GM18868 (cell line): ENCODE data around the gene TXNDC11.

ENCODE experiments used
- ATAC-seq: cut with Tn5 transposase; IDR thresholded peaks from one replicate; pipeline ENCODE4 v1.9.1; 2021; ENCODE audit warnings: mild to moderate bottlenecking, moderate library complexity; ENCODE audit not compliant: unreplicated experiment

TXNDC11 gene

DNA sequence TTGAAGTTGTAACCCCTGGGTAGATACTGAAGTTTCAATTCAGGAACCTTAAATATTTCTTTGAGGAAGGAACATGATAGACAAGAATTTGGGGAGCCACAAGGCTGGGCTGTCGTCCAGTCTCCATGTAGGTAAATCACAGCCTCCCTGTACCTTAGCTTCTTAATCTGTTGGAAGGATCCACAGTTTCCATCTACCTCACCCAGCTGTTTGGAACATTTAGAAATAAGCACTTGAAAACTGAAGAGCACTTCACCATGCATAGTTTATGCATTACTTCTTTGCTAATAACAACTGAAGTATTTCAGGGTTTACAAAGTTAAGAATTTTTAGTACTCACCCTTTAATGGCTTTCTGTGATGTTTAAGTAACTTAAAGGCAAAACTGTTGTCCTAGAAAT, 17.2 kb downstream of the TXNDC11 start:
- ATAC-seq, result no peak

DNA sequence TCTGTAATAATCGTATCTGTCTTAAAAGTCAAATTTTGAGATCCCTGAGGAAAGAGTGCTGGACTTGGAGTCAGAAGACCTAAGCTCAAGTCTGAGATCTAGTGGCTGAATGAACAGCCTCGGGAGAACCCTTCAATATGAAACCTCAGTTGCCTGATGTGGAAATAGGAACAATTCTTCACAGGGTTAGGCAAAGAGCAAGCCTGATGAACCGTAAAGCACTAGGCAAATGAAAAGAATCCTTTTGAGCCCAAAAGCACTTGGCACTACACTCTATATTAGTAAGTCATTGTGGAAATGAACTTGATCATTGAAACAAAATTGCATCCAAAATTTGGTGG, 20.2 kb downstream of the TXNDC11 start:
- no peak for ATAC-seq

DNA sequence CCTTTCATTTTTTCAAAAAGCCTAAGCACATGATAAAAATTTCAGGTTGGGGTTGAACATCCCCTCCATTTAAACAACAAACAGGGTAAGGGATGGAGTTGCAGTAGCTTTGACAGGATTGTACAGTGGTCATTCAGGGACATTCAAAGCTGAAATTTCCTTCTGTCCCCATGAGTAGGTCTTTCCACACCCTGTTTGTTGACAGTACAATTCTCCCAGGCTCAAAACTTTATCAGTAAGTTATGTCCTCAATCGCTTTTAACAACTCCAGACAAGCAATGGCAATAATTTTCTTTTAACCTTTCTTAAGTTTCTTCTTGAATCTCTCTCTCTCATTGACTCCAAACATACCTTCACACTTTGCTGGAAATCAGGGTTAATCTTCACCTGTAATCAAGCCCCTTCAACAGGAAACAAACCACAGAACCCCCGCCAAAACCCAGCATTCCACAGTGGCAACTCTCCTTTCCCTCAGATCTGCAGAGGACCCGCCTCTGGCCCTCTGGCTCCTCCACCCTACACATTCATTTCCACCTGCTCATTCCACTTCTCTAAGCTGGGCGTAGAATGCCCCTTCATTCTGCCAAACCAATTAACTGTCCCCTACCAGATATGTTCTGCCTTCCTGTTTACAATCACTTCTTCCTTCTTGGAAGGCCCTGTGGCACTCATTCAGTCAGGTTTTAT, 20.7 kb downstream of the TXNDC11 start:
- no peak for ATAC-seq

DNA sequence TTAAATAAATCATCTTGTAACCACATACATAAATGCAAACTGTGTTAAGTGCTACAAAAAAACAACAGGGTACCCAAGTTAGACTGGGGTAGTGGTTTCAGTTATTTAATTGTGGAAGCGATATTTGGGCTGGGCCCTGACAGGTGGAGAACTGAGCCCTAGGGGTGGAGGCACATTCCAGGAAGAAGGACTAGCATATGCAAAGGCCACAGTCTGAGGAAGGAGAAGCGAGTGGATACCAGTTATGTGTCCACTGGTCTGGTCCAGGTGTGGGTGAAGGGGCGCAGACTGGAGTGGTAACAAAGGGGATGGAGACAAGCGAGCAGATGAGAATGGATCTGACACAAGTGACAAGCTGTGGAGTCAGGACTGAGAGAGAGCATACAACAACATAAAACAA, 22.9 kb downstream of the TXNDC11 start:
- no peak for ATAC-seq

DNA sequence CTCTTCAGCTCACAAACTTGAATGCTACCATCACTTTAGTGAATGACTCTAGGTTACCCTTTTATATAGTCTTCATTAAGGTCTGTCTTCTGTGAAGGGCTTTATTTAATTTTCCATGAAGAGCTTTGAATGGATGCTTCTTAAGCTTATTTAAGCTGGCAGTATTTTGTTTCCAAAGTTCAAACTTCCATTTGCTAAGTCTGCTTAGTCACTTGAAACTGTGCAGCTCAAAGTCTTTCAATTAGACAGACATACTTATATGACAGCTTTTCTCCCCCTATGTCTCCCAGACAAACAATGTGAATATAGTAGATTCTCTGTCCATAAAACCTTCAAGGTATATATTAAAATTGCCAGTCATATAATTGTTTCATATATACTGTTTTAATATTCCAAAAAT, 23.5 kb downstream of the TXNDC11 start:
- ATAC-seq, result no peak

DNA sequence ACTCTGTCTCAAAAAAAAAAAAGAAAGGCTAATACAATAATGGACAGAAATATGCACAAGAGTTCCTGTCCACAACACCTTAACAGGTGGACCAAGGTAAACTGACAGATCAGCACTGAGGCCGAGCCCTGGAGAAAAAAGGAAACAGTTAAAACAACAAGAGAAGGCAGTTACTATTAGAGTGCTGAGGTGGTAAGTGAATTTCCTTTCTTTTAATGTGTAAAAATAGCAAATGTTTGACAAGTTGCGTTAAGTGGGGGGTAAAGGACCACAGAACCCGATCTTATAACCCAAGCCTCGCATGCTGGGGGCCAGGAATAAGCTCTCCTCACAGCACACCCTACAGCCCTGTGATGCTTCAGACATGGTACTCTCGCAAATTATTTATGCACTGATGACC, 24.8 kb downstream of the TXNDC11 start:
- no peak for ATAC-seq

DNA sequence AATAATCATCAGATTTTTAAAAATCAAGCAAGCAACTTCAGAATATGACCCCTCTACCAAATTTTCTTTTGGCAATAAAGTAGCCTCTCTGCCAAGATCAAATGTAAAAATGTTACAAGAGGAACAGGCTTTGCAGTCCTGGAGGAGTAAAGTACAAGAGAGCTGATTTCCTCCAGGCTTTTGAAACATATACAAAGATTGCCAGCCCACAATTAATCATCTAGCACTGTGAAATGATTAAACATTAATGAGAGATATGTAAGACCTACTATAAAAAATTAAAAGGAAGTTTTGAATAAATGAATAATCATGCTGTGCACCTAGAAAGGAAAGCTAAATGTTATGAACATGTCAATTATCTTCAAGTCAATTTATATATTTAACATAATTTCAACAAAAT, 26.3 kb downstream of the TXNDC11 start:
- ATAC-seq, result no peak

DNA sequence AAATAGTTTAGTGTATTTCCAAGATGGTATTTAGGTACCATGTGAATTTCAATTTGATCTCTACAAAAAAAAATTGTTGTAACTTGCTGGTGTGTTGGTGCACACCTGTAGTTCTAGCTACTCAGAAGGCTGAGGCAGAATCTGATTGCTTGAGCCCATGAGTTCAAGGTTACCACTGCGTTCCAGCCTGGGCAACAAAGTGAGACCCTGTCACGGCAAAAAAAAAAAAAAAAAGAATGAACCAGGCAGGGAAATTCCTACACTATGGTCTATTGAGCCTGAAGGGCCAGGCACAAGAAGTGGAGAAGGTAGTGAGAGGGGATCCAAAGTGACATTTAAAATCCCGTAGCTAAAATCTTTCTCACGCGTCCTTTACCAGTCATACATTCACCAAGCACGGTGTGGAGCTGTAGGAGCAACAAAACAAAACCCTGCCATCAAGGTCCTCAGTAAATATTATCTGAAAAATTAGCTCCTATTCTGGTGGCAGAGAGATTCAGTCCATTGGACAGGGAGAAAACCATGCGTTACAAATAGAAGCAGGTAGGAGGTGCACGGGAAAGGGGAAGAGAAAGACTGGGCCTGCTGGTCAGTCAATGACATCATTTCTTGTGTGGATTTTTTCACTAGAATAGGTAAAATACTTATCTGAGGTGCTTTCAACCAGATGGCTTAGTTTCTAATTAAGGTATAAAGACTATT, 27.3 kb downstream of the TXNDC11 start:
- no peak for ATAC-seq

DNA sequence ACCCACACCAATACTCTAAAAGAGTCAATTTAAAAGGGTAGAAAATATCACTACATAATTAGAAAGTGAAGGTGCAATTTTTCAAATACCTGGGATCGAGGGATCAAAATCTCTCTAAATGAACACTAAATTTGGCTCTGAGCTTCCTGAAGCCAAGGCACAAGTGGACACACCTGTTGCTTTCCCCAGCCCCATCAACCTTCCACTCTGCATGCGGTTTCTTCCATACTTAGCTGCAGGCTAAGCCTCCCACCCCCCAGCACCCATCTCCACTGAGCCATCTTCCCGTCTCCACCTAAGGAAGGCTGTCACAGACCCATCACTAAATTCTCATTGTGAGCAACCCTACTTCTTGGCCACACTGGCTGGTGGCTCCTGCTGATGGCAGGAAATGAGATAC, 30.5 kb downstream of the TXNDC11 start:
- ATAC-seq, result no peak

DNA sequence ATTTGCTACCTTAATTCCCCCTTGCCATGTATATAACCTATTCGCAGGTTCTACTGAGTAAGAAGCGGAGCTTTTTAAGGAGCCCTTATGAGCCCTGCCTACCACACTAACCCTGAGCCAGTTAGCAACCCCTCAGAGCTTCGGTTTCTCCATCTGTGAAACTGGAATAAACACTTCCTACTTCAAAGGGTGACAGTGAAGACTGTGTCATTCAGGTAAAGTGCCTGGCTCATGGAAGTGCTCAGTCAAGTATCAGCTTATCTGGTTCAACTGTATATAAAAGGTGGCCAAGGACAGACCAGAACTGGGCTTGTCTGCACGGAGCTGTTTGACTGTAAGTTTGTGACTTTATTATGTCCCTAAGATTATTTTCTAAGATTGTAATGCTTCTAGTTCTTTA, 31.0 kb downstream of the TXNDC11 start:
- ATAC-seq, result no peak

DNA sequence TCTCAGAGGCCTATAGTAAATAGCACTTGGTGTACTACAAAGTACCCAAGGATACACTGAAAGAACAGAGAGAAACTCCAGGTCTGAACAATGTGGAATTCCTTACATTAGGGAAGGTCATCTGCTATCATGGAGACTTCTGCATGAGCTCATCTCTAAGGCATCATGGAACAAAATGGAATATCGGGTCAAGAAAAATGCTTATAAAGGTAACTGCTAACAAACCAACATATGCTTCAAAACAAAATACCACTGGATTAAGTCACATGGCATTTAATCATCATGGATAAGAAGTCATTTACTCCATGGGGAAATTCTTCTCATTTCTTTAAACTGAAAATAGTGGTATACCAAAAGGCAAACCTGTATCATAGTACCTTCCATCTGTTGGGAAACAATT, 34.2 kb downstream of the TXNDC11 start:
- ATAC-seq, result no peak

DNA sequence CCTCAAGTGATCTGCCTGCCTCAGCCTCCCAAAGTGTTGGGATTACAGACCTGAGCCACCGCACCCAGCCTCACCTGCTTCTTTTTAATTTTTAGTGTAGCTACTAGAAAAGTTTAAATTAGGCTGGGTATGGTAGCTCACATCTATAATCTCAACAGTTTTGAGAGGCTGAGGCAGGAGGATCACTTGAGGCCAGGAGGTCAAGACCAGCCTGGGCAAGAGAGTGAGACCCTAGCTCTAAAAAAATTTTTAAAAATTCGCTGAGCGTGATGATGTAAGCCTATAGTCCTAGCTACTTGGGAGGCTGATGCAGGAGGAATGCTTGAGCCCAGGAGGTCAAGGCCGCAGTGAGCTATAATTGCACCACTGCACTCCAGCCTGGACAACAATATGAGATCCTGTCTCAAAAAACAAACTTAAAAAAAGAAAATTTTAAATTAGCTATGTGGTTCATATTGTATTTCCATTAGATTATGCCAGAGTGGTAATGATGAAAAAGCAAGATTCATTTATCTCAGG, 34.9 kb downstream of the TXNDC11 start:
- no peak for ATAC-seq

DNA sequence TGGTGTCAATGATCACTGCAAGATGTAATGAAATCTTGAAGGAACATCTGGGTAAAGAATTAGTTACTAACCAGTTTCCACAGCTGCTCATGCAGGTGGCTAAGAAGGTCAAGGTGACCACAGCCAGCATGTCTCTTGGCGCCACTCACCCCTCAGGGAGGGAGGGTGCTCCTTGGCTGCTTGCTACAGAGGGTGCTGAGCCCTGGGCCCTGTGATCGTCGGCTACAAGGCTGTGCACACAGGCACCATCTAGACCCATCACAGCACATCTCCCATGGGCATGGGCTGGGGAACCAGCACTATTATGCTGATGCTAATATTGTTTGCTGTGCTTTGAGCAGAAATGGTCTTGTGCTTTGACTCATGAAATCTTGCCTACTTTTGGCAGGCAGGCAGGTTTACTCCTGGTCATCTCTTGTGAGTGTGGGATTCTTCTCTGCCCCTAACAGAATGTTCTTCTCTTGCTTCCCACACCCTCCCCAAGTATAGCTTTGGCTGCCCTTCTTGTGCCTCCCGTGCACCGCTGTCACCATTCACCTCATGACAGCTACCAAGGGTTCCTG, 36.4 kb downstream of the TXNDC11 start:
- ATAC-seq, result no peak

DNA sequence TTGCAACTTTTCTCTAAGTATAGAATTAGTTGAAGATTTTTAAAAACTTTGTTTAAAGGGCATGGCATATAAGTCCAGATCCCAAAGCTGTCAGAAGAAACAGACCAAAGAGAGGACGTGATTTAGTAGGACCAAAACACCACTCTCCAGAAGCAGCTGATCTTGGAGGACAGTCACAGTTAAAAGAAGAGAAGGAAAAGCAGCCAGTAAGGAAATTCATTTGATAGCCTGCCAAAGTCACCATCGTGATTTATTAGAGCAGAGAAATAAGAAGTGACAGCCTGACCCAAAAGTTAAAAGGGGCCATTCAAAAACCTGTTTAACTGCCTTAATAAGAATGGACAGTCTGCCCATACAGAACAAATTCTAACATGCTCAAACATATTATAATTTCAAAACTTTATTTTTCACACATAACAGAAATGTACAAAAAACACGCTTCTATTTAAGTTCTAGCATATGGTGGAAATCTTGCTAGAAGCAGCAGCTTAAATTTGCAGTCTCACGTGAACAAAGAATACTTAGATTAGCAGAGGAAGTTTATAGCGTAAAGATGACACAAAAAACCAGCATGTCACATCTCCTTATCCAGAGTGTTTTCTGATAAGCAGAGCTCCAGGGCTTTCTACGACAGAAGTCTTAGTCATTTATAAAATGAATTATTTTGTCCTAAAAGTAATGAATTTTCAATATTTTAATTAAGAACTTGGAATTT, 37.2 kb downstream of the TXNDC11 start:
- no peak for ATAC-seq

DNA sequence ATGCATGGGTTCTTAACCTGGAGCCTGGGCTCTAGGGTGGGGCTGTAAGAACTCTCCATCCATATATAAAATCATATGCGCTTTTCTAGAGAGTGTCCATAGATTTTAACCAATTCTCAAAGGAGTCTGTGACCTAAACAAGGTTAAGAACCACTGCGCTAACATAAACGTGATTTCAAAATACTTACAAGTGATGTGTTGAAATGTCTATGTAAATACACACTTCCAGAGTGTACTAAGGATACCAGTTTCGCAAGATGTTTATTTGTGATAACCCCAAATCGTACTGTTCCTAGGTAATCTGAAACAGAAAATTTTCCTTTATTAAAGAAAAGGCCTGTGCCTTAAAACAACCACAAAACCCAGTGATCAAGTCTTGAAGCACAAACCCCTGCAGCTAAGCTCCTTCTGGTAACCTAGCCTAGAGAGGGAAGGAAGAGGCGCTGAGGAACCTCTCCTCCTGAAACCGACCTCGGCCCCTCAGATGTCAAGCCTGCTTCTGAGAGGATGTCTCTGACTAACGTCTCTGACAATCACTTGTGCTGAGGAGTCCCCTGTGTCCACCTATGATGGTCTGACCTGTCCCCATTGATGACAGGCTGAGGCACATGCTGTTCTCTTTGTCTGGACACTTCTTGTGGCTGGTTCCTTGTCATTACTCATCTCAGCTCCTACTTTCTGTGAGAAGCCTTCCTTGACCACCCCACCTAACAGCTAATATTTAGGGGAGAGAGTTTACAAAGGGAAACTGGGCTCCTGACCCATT, 42.2 kb downstream of the TXNDC11 start:
- ATAC-seq, result no peak

DNA sequence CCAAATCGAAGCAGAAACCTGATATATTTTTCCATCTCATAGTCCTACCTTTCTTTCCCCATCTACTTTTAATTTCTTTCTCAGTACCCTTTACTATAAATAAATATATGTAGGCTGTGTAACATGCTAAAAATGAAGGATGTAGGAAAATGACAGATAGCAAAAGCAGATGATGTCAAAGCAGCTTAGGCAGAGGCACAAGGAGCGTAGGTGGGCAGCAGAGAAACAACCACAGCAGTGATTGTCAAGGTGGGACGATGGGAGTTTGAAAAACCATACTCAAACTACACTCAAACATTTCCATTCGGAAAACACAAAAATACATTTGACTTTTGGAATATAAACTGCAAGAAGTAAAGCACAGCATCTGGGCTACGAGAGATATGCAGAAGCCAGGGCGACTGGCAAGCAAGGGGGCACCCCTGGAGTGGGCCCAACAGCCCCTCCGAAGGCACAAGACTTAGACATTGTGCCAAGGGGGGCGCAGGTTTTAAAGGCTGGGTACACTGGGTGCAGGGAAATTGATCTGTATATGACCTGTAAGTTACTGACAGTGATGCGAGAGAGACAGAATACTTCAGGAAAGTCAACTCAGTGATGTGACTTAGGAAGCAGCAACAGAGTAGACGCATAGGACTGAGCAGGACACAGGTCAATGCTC, 43.3 kb downstream of the TXNDC11 start:
- ATAC-seq, result no peak

DNA sequence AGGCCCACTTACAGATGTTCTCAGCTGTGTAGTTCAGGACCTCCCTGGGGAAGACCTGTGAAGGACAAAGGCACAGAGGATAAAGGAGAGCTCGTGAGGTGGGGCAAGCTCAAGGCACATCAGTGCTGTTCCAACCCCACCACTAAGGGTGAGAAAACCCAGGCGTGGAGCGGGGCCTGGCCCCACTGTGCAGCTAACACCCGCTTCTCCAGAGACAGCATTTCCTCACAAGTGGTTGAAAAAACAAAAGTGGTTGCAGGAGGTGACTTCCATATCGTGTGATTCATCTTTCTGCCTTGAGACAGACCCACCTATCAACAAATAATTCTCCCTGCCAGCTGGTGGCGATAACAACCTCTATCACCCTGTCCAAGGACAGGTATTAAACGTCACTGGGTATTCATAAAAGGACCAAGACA, 44.4 kb downstream of the TXNDC11 start:
- ATAC-seq, result no peak

DNA sequence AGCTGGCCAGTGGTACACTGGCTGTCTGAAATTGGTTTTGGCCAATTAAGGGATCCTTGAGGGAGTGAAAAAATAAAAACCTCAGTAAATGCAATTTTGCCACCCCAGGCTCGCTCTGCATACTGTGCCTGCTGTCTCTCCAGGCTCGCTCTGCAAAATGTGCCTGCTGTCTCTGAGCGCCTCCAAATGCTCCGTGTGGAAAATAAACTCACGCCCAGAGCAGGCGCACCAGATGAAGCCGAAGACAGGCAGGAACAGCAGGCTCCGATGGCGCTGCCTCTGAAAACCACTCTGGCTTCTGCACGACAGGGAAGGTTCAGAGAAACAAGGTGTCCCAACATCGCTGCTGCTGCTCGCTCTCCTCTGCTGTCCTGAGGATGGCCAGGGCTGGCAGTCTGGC, 45.3 kb downstream of the TXNDC11 start:
- no peak for ATAC-seq

DNA sequence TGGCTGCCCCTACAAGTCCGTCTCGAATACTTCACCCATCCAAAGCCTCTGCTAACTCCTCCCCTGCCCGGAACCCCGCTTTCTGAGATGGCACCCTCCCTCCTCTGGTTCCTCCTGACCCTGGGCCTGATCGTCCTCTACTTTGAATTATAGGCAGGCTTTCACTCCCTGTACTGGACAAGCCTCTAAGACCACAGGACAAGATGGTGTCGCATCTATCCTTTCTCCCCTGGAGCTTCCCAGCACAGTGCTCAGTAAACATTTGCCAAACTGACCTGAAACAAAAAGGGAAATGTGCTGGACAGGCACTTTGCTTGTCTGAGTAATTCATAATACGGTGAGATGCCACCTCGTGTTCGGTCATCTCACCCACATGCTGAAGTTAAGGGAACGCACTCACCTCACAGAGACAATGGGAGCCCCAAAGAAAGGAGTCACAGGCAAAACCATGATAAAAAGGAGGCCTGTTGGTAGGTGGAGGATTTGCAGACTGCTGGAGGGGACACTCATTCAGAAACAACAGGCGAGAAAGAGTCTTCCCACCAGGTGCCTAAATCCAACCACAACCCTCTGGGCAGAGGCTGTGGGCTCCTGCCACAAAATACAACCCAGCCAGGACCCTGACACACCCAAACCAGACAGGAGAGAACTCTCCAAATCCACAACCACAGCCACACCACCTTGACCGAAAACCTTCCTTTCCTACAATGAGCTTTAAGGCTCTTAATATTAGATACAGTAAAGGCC, 46.2 kb downstream of the TXNDC11 start:
- no peak for ATAC-seq

DNA sequence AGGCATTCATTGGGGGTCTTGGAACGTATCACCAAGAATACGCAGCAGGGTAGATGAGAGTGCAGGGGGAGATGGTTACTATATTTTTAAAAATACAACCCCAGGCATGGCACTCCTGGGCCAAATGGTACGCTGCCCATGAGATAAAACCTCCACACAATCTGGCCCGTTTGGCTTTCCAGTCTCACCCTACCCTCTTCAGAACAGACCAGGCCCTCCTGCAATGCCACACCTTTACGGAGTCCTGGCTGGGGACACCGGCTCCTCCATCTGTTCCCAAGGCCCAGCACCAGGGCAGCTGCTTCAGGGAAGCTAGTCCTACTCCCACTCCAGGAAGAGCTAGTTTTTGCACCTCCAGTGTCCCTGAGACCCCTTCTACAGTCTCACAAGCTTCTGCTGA, 50.0 kb downstream of the TXNDC11 start:
- no peak for ATAC-seq
